Endothelial cell of umbilical vein (primary cell): ENCODE results near the gene DCC. TPM values are rescaled to one million over a fixed set of nuclear protein-coding genes. Genes with fewer than 3 reads are reported as not detected.
"Not testable (repeated sequence)": the region's sequence is repeated elsewhere in the genome, so short reads cannot be mapped to it uniquely, and the experiment has no call there.

Experiments
- BruUV-seq: library from RNA; stranded (reverse); fragments of 400-500 nt; replicated peaks from 2 replicates; lab custom pipeline; 2021; lab: Mats Ljungman, UMichigan
- CTCF ChIA-PET: fragments of 300-600, 350-600 bp; sonication (Branson Sonifier 250); formaldehyde crosslinking; loops from one replicate; lab custom pipeline; 2021; ENCODE audit warnings: antibody characterized with exemption, inconsistent platforms; lab: Charles Lee
- POLR2A ChIA-PET: fragments of 300-600, 350-600 bp; sonication (Branson Sonifier 250); formaldehyde crosslinking; loops from one replicate; lab custom pipeline; 2021; ENCODE audit warnings: antibody characterized with exemption, inconsistent platforms; lab: Charles Lee
- DNase-seq: peaks from one replicate; pipeline ENCODE4 v3.0.0-alpha.2; 2011; ENCODE audit warnings: low read depth, low spot score
- FAIRE-seq: peaks from 2 replicates; lab custom pipeline; 2011; peaks lifted over from hg19 to GRCh38; lab: Jason Lieb, UNC
- H2AFZ ChIP-seq: 2 replicates; pipeline ENCODE4 v1.6.0; 2012; ENCODE audit warnings: low read depth, low read length, control low read depth, inconsistent platforms
- H3K27ac ChIP-seq: 2 replicates; pipeline ENCODE4 v1.5.1; 2011; ENCODE audit warnings: low read depth, mild to moderate bottlenecking, control low read depth, low read length, moderate library complexity; ENCODE audit not compliant: insufficient read depth
- H3K27me3 ChIP-seq, 2 experiments: 2 replicates each; pipeline versions ENCODE4 v1.6.0 to v1.6.1; 2011; ENCODE audit warnings: low read length in 2 of 2, mixed read lengths in 1 of 2; ENCODE audit not compliant: control insufficient read depth in 2 of 2, insufficient read depth in 2 of 2
- H3K36me3 ChIP-seq, 2 experiments: 2 replicates in 1 of 2; 3 replicates in 1 of 2; pipeline ENCODE4 v1.5.1; 2011; ENCODE audit warnings: low read length in 2 of 2, mild to moderate bottlenecking in 1 of 2, moderate library complexity in 1 of 2; ENCODE audit not compliant: control insufficient read depth in 2 of 2, insufficient read depth in 2 of 2; ENCODE audit errors: extremely low read depth in 1 of 2
- H3K4me1 ChIP-seq: 3 replicates; pipeline ENCODE4 v1.5.1; 2011; ENCODE audit warnings: mild to moderate bottlenecking, low read length; ENCODE audit not compliant: control insufficient read depth, insufficient read depth; ENCODE audit errors: extremely low read depth
- H3K4me2 ChIP-seq: 2 replicates; pipeline ENCODE4 v1.6.1; 2011; ENCODE audit warnings: low read length, control low read depth, mixed read lengths; ENCODE audit not compliant: insufficient read depth
- H3K4me3 ChIP-seq, 3 experiments: fragments of 200-600 bp in 1 of 3; sonication (generic), shearing (Covaris generic) in 1 of 3; replicated peaks in 1 of 3; 2 replicates each; pipeline ENCODE4 v1.5.1; 2011 to 2016; ENCODE audit warnings: control low read depth in 3 of 3, low read length in 3 of 3, mild to moderate bottlenecking in 2 of 3, inconsistent platforms in 1 of 3, low read depth in 1 of 3, moderate library complexity in 1 of 3; ENCODE audit not compliant: insufficient read depth in 1 of 3
- H3K79me2 ChIP-seq: 2 replicates; pipeline ENCODE4 v1.6.0; 2012; ENCODE audit warnings: low read length, inconsistent platforms; ENCODE audit not compliant: control insufficient read depth, insufficient read depth
- H3K9ac ChIP-seq: replicated peaks from 2 replicates; pipeline ENCODE3; 2011; ENCODE audit warnings: low read length, control low read depth; ENCODE audit not compliant: insufficient read depth; ENCODE audit errors: extremely low read depth
- H3K9me1 ChIP-seq: replicated peaks from 3 replicates; pipeline ENCODE4 v1.6.0; 2011; ENCODE audit warnings: mild to moderate bottlenecking, low read length; ENCODE audit not compliant: control insufficient read depth, insufficient read depth; ENCODE audit errors: extremely low read depth
- H3K9me3 ChIP-seq: replicated peaks from 2 replicates; pipeline ENCODE4 v1.5.1; 2012; ENCODE audit warnings: low read length, inconsistent platforms; ENCODE audit not compliant: control insufficient read depth, insufficient read depth
- H4K20me1 ChIP-seq: replicated peaks from 2 replicates; pipeline ENCODE3; 2011; ENCODE audit warnings: mild to moderate bottlenecking, low read length; ENCODE audit not compliant: control insufficient read depth, insufficient read depth; ENCODE audit errors: extremely low read depth
- CTCF ChIP-seq, 2 donors: IDR thresholded peaks; 1 replicate in 1 of 2; 2 replicates in 1 of 2; pipeline ENCODE4 v1.5.1; 2011; ENCODE audit warnings: low read length in 2 of 2, mild to moderate bottlenecking in 2 of 2, moderate library complexity in 2 of 2, control low read depth in 1 of 2, inconsistent platforms in 1 of 2, low read depth in 1 of 2; ENCODE audit not compliant: insufficient read depth in 1 of 2; ENCODE audit errors: extremely low read depth in 1 of 2
- EZH2 ChIP-seq: IDR thresholded peaks from 2 replicates; pipeline ENCODE4 v1.6.1; 2012; ENCODE audit warnings: borderline replicate concordance, low read depth, mild to moderate bottlenecking, moderate library complexity, low read length, inconsistent platforms; ENCODE audit not compliant: severe bottlenecking
- FOS ChIP-seq: IDR thresholded peaks from 2 replicates; pipeline ENCODE4 v1.6.1; 2011; ENCODE audit warnings: mild to moderate bottlenecking, low read length, moderate library complexity, borderline replicate concordance; ENCODE audit not compliant: insufficient read depth
- GATA2 ChIP-seq: IDR thresholded peaks from 2 replicates; pipeline ENCODE4 v1.7.0; 2011; ENCODE audit warnings: low read depth, mild to moderate bottlenecking, moderate library complexity, mixed read lengths, low read length; ENCODE audit not compliant: insufficient read length, insufficient read depth
- JUN ChIP-seq: IDR thresholded peaks from 2 replicates; pipeline ENCODE4 v1.6.1; 2011; ENCODE audit warnings: borderline replicate concordance, low read depth; ENCODE audit not compliant: insufficient read length, insufficient read depth
- MYC ChIP-seq: IDR thresholded peaks from one replicate; pipeline ENCODE4 v1.6.1; 2011; ENCODE audit warnings: mild to moderate bottlenecking, low read depth, low read length
- POLR2A ChIP-seq: IDR thresholded peaks from 2 replicates; pipeline ENCODE4 v1.6.1; 2012; ENCODE audit warnings: low read depth, mild to moderate bottlenecking, control low read depth, low read length
- POLR2AphosphoS5 ChIP-seq: IDR thresholded peaks from 2 replicates; pipeline ENCODE4 v1.6.1; 2012; ENCODE audit warnings: low read depth, mild to moderate bottlenecking, control low read depth, low read length, moderate library complexity; ENCODE audit not compliant: insufficient read depth
- dilution Hi-C: fragments of 300-500 bp; cut with MboI; formaldehyde crosslinking; loops from one replicate; pipeline ENCODE4 v1.15.0; 2019; ENCODE audit warnings: low sequenced_read_pairs; ENCODE audit not compliant: extremely low pct_ligation_motif_present
- intact Hi-C: fragments of 100-400 bp; cut with micrococcal nuclease; formaldehyde crosslinking; loops from one replicate; pipeline ENCODE4 v1.10.0; 2022
- polyA plus RNA-seq, 4 experiments: library from polyadenylated mRNA; depleted of rRNA in 3 of 4; stranded (reverse) in 3 of 4; unstranded in 1 of 4; fragments of >200 nt; gene quantifications; 2 replicates each; pipeline versions ENCODE4 v1.2.1 to v1.2.3, GENCODE V29; 2011 to 2012; ENCODE audit warnings: missing spikeins in 1 of 4
- total RNA-seq: library from RNA; stranded (reverse); gene quantifications from 2 replicates; pipeline ENCODE4 v1.2.3, GENCODE V29; 2021
- TF ChIP-seq, protein P1 (sequence below): IDR thresholded peaks from 2 replicates; pipeline ENCODE4 v1.6.1; 2011; ENCODE audit not compliant: insufficient read depth, insufficient read length

The DCC gene
- total and polyA plus RNA-seq, 2 donors (not counting 3 experiments of a cell fraction or from before 2014, with no cell fraction given) = not detected

GRCh38 chr18:53509886-53510285 lies 1169.9 kb downstream of the DCC start:
- no peaks in the 10 kb centered on the region for H3K9me1 ChIP-seq
- intact Hi-C loops (no loop called here), dilution Hi-C loops (no loop called here)
- H3K27me3 ChIP-seq = no peaks in the 10 kb centered on the region
- ChIA-PET POLR2A (no interaction called here), CTCF (no interaction called here)
- H3K9me3 ChIP-seq = no peaks in the 10 kb centered on the region
- H4K20me1 ChIP-seq = no peaks in the 10 kb centered on the region
- TF ChIP-seq EZH2 (no peak), JUN (no peak), GATA2 (no peak), MYC (no peak), FOS (no peak), POLR2AphosphoS5 (no peak), POLR2A (no peak), CTCF (IDR thresholded peaks at IDR 0.05; ENCODE audit: extremely low read depth in 1 of 2, insufficient read depth in 1 of 2, low read depth in 1 of 2, low read length in 2 of 2) (no peak)
- TF ChIP-seq, protein P1, sequence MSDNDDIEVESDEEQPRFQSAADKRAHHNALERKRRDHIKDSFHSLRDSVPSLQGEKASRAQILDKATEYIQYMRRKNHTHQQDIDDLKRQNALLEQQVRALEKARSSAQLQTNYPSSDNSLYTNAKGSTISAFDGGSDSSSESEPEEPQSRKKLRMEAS = no peak
- DNase-seq (no peak), FAIRE-seq (no peak)
- no peak overlapping the region for H2AFZ ChIP-seq
- no peak overlapping the region for H3K27ac ChIP-seq
- no peak overlapping the region for H3K9ac ChIP-seq
- no peak overlapping the region for H3K4me2 ChIP-seq
- H3K4me1 ChIP-seq = no peaks in the 10 kb centered on the region
- H3K4me3 ChIP-seq = no peak overlapping the region
- H3K79me2 ChIP-seq = no peaks in the 10 kb centered on the region
- H3K36me3 ChIP-seq = no peaks in the 10 kb centered on the region
- no TSS peak for BruUV-seq

DNA sequence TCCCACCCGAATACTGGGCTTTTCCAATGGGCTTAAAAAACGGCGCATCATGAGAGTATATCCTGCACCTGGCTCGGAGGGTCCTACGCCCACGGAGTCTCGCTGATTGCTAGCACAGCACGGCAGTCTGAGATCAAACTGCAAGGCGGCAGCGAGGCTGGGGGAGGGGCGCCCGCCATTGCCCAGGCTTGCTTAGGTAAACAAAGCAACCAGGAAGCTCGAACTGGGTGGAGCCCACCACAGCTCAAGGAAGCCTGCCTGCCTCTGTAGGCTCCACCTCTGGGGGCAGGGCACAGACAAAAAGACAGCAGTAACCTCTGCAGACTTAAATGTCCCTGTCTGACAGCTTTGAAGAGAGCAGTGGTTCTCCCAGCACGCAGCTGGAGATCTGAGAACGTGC lies 1171.7 kb downstream of the DCC start:
- CTCF ChIA-PET, H3K36me3 ChIP-seq, H2AFZ ChIP-seq, DNase-seq, H3K4me1 ChIP-seq, H3K9me1 ChIP-seq, intact Hi-C loops, H3K4me2 ChIP-seq, H3K9me3 ChIP-seq, H3K27ac ChIP-seq, POLR2A ChIA-PET, BruUV-seq, H3K79me2 ChIP-seq, H3K4me3 ChIP-seq, FAIRE-seq, dilution Hi-C loops, H4K20me1 ChIP-seq, H3K9ac ChIP-seq, H3K27me3 ChIP-seq: not testable (repeated sequence)
